Stimulated activated naive B cell treated with anti-CD40 and anti-IgM and Interleukin-4, amounts not matched to agents 10 μg/mL and 1 μg/mL and 100 μg/mL, for 72 hours (primary cell): Measurements from ENCODE around the gene FIG4.
"Not testable (repeated sequence)": the region's sequence is repeated elsewhere in the genome, so short reads cannot be mapped to it uniquely, and the experiment has no call there.

Experiments
- ATAC-seq, 2 donors: fragments of 150-1000 bp; cut with Tn5 transposase; replicated peaks; 2 replicates each; pipeline ENCODE4 v1.10.0; 2021; ENCODE audit warnings: moderate library complexity in 1 of 2
- DNase-seq: peaks from one replicate; pipeline ENCODE4 v3.0.0; 2021
- H3K27ac Mint-ChIP-seq: one replicate; pipeline ENCODE4 v1.8.0; 2022; ENCODE audit warnings: mild to moderate bottlenecking, mixed read lengths
- H3K27me3 Mint-ChIP-seq, 2 donors: one replicate each; pipeline ENCODE4 v1.8.0; 2022; ENCODE audit warnings: mixed read lengths in 2 of 2
- H3K36me3 Mint-ChIP-seq, 2 donors: one replicate each; pipeline ENCODE4 v1.8.0; 2022; ENCODE audit warnings: mixed read lengths in 2 of 2, mild to moderate bottlenecking in 1 of 2
- H3K4me1 Mint-ChIP-seq, 2 donors: one replicate each; pipeline ENCODE4 v1.8.0; 2022; ENCODE audit warnings: mixed read lengths in 2 of 2, mild to moderate bottlenecking in 1 of 2
- H3K4me3 Mint-ChIP-seq, 2 donors: one replicate each; pipeline ENCODE4 v1.8.0; 2022; ENCODE audit warnings: mild to moderate bottlenecking in 2 of 2, mixed read lengths in 2 of 2, moderate library complexity in 1 of 2
- H3K9me3 Mint-ChIP-seq, 2 donors: one replicate each; pipeline ENCODE4 v1.8.0; 2022; ENCODE audit warnings: mixed read lengths in 2 of 2, mild to moderate bottlenecking in 1 of 2

Gene FIG4

GRCh38 chr6:109715616-109716015 lies 24.5 kb downstream of the FIG4 start:
- H3K36me3 Mint-ChIP-seq: peaks cover 18 to 26% of the 10 kb centered on the region in 2 donors
- DNase-seq (no peak), ATAC-seq (no peak)
- no peaks in the 10 kb centered on the region for H3K9me3 Mint-ChIP-seq
- H3K4me3 Mint-ChIP-seq: no peak overlapping the region
- H3K27ac Mint-ChIP-seq: no peak overlapping the region
- peaks cover 28 to 39% of the 10 kb centered on the region in 2 donors for H3K4me1 Mint-ChIP-seq
- H3K27me3 Mint-ChIP-seq: no peaks in the 10 kb centered on the region

GRCh38 chr6:109717971-109718370 lies 26.9 kb downstream of the FIG4 start:
- H3K27ac Mint-ChIP-seq: no peak overlapping the region
- no peaks in the 10 kb centered on the region for H3K9me3 Mint-ChIP-seq
- H3K4me3 Mint-ChIP-seq: no peak overlapping the region
- ATAC-seq: no peak
- H3K36me3 Mint-ChIP-seq: peaks cover 24 to 34% of the 10 kb centered on the region in 2 donors
- peaks cover 21 to 27% of the 10 kb centered on the region in 2 donors for H3K4me1 Mint-ChIP-seq
- no peaks in the 10 kb centered on the region for H3K27me3 Mint-ChIP-seq
- no peak for DNase-seq

- Mint-ChIP-seq H3K27ac (no peak overlapping the region), H3K27me3 (no peaks in the 10 kb centered on the region), H3K36me3 (peaks cover 26 to 40% of the 10 kb centered on the region in 2 donors), H3K9me3 (no peaks in the 10 kb centered on the region), H3K4me3 (no peak overlapping the region), H3K4me1 (peaks cover 16 to 19% of the 10 kb centered on the region in 2 donors)
- ATAC-seq (no peak), DNase-seq (no peak)
Measured at GRCh38 chr6:109718991-109719390, 27.9 kb downstream of the FIG4 start.

GRCh38 chr6:109720311-109720710 lies 29.2 kb downstream of the FIG4 start:
- DNase-seq: no peak
- H3K4me1 Mint-ChIP-seq: peaks cover 16% of the 10 kb centered on the region in 2 donors
- H3K9me3 Mint-ChIP-seq: peaks cover 2 to 4% of the 10 kb centered on the region in 2 donors
- ATAC-seq: no peak
- no peak overlapping the region for H3K4me3 Mint-ChIP-seq
- no peaks in the 10 kb centered on the region for H3K27me3 Mint-ChIP-seq
- H3K27ac Mint-ChIP-seq: no peak overlapping the region
- H3K36me3 Mint-ChIP-seq: peaks cover 36 to 50% of the 10 kb centered on the region in 2 donors

- H3K36me3 Mint-ChIP-seq: peaks cover 50 to 66% of the 10 kb centered on the region in 2 donors
- H3K27ac Mint-ChIP-seq: no peak overlapping the region
- no peak for ATAC-seq
- no peak overlapping the region for H3K4me3 Mint-ChIP-seq
- peaks cover 16% of the 10 kb centered on the region in 2 donors for H3K4me1 Mint-ChIP-seq
- no peaks in the 10 kb centered on the region for H3K27me3 Mint-ChIP-seq
- peaks cover 2 to 4% of the 10 kb centered on the region in 2 donors for H3K9me3 Mint-ChIP-seq
- DNase-seq: no peak
Measured at GRCh38 chr6:109722011-109722410, 30.9 kb downstream of the FIG4 start.

GRCh38 chr6:109722564-109723254 lies 31.6 kb downstream of the FIG4 start:
- Mint-ChIP-seq H3K36me3 (peaks cover 46 to 63% of the 10 kb centered on the region in 2 donors), H3K4me3 (no peak overlapping the region), H3K27me3 (no peaks in the 10 kb centered on the region), H3K9me3 (peaks cover 2 to 4% of the 10 kb centered on the region in 2 donors), H3K27ac (no peak overlapping the region), H3K4me1 (peaks cover 9 to 11% of the 10 kb centered on the region in 2 donors)
- ATAC-seq (no peak), DNase-seq (no peak)

- not testable (repeated sequence) for DNase-seq, ATAC-seq, H3K27me3 Mint-ChIP-seq, H3K27ac Mint-ChIP-seq, H3K9me3 Mint-ChIP-seq, H3K4me1 Mint-ChIP-seq, H3K4me3 Mint-ChIP-seq
- H3K36me3 Mint-ChIP-seq: peaks cover 39 to 51% of the 10 kb centered on the region in 2 donors
Measured at GRCh38 chr6:109725250-109725649, 34.2 kb downstream of the FIG4 start.

- no peak for DNase-seq
- peaks cover 2 to 5% of the 10 kb centered on the region in 2 donors for H3K9me3 Mint-ChIP-seq
- ATAC-seq: no peak
- H3K27me3 Mint-ChIP-seq: no peaks in the 10 kb centered on the region
- no peak overlapping the region for H3K4me3 Mint-ChIP-seq
- H3K27ac Mint-ChIP-seq: no peak overlapping the region
- H3K36me3 Mint-ChIP-seq: peaks cover 28 to 45% of the 10 kb centered on the region in 2 donors
- H3K4me1 Mint-ChIP-seq: peaks cover 0 to 5% of the 10 kb centered on the region in 2 donors
Measured at GRCh38 chr6:109736273-109737025, 45.4 kb downstream of the FIG4 start.

GRCh38 chr6:109738255-109738654 lies 47.2 kb downstream of the FIG4 start:
- DNase-seq (no peak), ATAC-seq (no peak)
- peaks cover 28 to 48% of the 10 kb centered on the region in 2 donors for H3K36me3 Mint-ChIP-seq
- H3K9me3 Mint-ChIP-seq: peaks cover 2 to 5% of the 10 kb centered on the region in 2 donors
- no peak overlapping the region for H3K27ac Mint-ChIP-seq
- H3K4me3 Mint-ChIP-seq: no peak overlapping the region
- no peaks in the 10 kb centered on the region for H3K27me3 Mint-ChIP-seq
- H3K4me1 Mint-ChIP-seq: peaks cover 0 to 5% of the 10 kb centered on the region in 2 donors

- H3K27me3 Mint-ChIP-seq: no peaks in the 10 kb centered on the region
- peaks cover 0 to 7% of the 10 kb centered on the region in 2 donors for H3K4me1 Mint-ChIP-seq
- DNase-seq: no peak
- no peak overlapping the region for H3K4me3 Mint-ChIP-seq
- no peak for ATAC-seq
- H3K9me3 Mint-ChIP-seq: peaks cover 2 to 5% of the 10 kb centered on the region in 2 donors
- no peak overlapping the region for H3K27ac Mint-ChIP-seq
- H3K36me3 Mint-ChIP-seq: peaks cover 29 to 50% of the 10 kb centered on the region in 2 donors
Measured at GRCh38 chr6:109738667-109739066, 47.6 kb downstream of the FIG4 start.

- Mint-ChIP-seq H3K27me3 (no peaks in the 10 kb centered on the region), H3K9me3 (peaks cover 2 to 5% of the 10 kb centered on the region in 2 donors), H3K4me1 (peaks cover 0 to 8% of the 10 kb centered on the region in 2 donors), H3K27ac (no peak overlapping the region), H3K36me3 (peaks cover 36 to 57% of the 10 kb centered on the region in 2 donors), H3K4me3 (no peak overlapping the region)
- ATAC-seq: no peak
- no peak for DNase-seq
Measured at GRCh38 chr6:109739686-109740085, 48.6 kb downstream of the FIG4 start.

GRCh38 chr6:109740787-109741186 lies 49.7 kb downstream of the FIG4 start:
- peaks cover 44 to 55% of the 10 kb centered on the region in 2 donors for H3K36me3 Mint-ChIP-seq

GRCh38 chr6:109743739-109744138 lies 52.6 kb downstream of the FIG4 start:
- Mint-ChIP-seq H3K4me1 (peaks cover 0 to 8% of the 10 kb centered on the region in 2 donors), H3K27ac (no peak overlapping the region), H3K9me3 (peaks cover 2 to 5% of the 10 kb centered on the region in 2 donors), H3K36me3 (peaks cover 32 to 39% of the 10 kb centered on the region in 2 donors), H3K4me3 (no peak overlapping the region), H3K27me3 (no peaks in the 10 kb centered on the region)
- DNase-seq (no peak), ATAC-seq (no peak)

More at GRCh38 chr6:109740787-109741186, 49.7 kb downstream of the FIG4 start:
- Mint-ChIP-seq H3K4me1 (peaks cover 0 to 8% of the 10 kb centered on the region in 2 donors), H3K27ac (peak overlapping the region; percentile 1), H3K9me3 (peaks cover 2 to 5% of the 10 kb centered on the region in 2 donors), H3K27me3 (no peaks in the 10 kb centered on the region), H3K4me3 (no peak overlapping the region)
- DNase-seq: no peak
- ATAC-seq: no peak

- peaks cover 25 to 28% of the 10 kb centered on the region in 2 donors for H3K36me3 Mint-ChIP-seq
- not testable (repeated sequence) for ATAC-seq, DNase-seq
Measured at GRCh38 chr6:109744779-109745178, 53.7 kb downstream of the FIG4 start.

More at GRCh38 chr6:109744779-109745178, 53.7 kb downstream of the FIG4 start:
- not testable (repeated sequence) for H3K27me3 Mint-ChIP-seq, H3K4me3 Mint-ChIP-seq, H3K27ac Mint-ChIP-seq, H3K9me3 Mint-ChIP-seq, H3K4me1 Mint-ChIP-seq
